ENCODE measurements around the gene ZNF524. TPM values are rescaled to one million over a fixed set of nuclear protein-coding genes. Genes with fewer than 3 reads are reported as not detected.

The ZNF524 gene
- total RNA-seq, 1 donor from 2014 or later = 16.0 TPM

Other genes with a start within 250 kb of the ZNF524 start
- 0.72 TPM for gene COX6B2, start 245.6 kb upstream of the ZNF524 start, total RNA-seq
- gene GARIN5B, start 237.0 kb upstream of the ZNF524 start, total RNA-seq = not detected
- gene IL11, start 229.8 kb upstream of the ZNF524 start, total RNA-seq = not detected
- not detected for gene TMEM190, start 223.5 kb upstream of the ZNF524 start, total RNA-seq
- 4.2 TPM for gene TMEM238, start 216.0 kb upstream of the ZNF524 start, total RNA-seq
- 453 TPM for gene RPL28, start 214.4 kb upstream of the ZNF524 start, total RNA-seq
- 20.7 TPM for gene UBE2S, start 192.5 kb upstream of the ZNF524 start, total RNA-seq
- not detected for gene SHISA7, start 157.0 kb upstream of the ZNF524 start, total RNA-seq
- 39.3 TPM for gene ISOC2, start 138.6 kb upstream of the ZNF524 start, total RNA-seq
- gene C19orf85, start 135.5 kb upstream of the ZNF524 start, total RNA-seq = not detected
- 4.4 TPM for gene ZNF628, start 123.7 kb upstream of the ZNF524 start, total RNA-seq
- gene NAT14, start 115.1 kb upstream of the ZNF524 start, total RNA-seq = 12.0 TPM
- 29.2 TPM for gene SSC5D, start 111.9 kb upstream of the ZNF524 start, total RNA-seq
- gene SBK2, start 63.2 kb upstream of the ZNF524 start, total RNA-seq = 10.2 TPM
- not detected for gene SBK3, start 54.7 kb upstream of the ZNF524 start, total RNA-seq
- 4.1 TPM for gene ZNF579, start 19.4 kb upstream of the ZNF524 start, total RNA-seq
- gene FIZ1, start 771 bp upstream of the ZNF524 start, total RNA-seq = 5.9 TPM
- gene ZNF865, start 5.4 kb downstream of the ZNF524 start, total RNA-seq = 5.0 TPM
- 9.8 TPM for gene ZNF784, start 24.3 kb downstream of the ZNF524 start, total RNA-seq
- 4.4 TPM for gene ZNF580, start 40.7 kb downstream of the ZNF524 start, total RNA-seq
- gene ZNF581, start 43.4 kb downstream of the ZNF524 start, total RNA-seq = 16.3 TPM
- gene CCDC106, start 47.9 kb downstream of the ZNF524 start, total RNA-seq = 8.6 TPM
- 85.9 TPM for gene U2AF2, start 54.7 kb downstream of the ZNF524 start, total RNA-seq
- gene EPN1, start 74.9 kb downstream of the ZNF524 start, total RNA-seq = 62.2 TPM
- gene NLRP9, start 138.1 kb downstream of the ZNF524 start, total RNA-seq = not detected
- gene RFPL4A, start 158.8 kb downstream of the ZNF524 start, total RNA-seq = 2.5 TPM
- not detected for gene RFPL4AL1, start 168.8 kb downstream of the ZNF524 start, total RNA-seq
- not detected for gene NLRP11, start 231.7 kb downstream of the ZNF524 start, total RNA-seq
- gene NLRP4, start 236.3 kb downstream of the ZNF524 start, total RNA-seq = not detected

Measured in tongue (tissue), 1 donor.